SK-N-MC (cell line): Measurements from ENCODE around the gene KCNH2.

Experiments
- EZH2 ChIP-seq: fragments of 200-600 bp; sonication (generic); IDR thresholded peaks from one replicate; pipeline ENCODE4 v1.6.1; 2017; ENCODE audit warnings: antibody characterized with exemption
- FOXP2 ChIP-seq: optimal IDR thresholded peaks from 2 replicates; pipeline ENCODE3; 2011; ENCODE audit warnings: mild to moderate bottlenecking, moderate library complexity; ENCODE audit not compliant: insufficient read depth; ENCODE audit errors: extremely low read length, control extremely low read depth
- POLR2AphosphoS5 ChIP-seq: IDR thresholded peaks from 2 replicates; pipeline ENCODE4 v1.6.1; 2012; ENCODE audit warnings: mild to moderate bottlenecking, low read depth, low read length, borderline replicate concordance

DNA sequence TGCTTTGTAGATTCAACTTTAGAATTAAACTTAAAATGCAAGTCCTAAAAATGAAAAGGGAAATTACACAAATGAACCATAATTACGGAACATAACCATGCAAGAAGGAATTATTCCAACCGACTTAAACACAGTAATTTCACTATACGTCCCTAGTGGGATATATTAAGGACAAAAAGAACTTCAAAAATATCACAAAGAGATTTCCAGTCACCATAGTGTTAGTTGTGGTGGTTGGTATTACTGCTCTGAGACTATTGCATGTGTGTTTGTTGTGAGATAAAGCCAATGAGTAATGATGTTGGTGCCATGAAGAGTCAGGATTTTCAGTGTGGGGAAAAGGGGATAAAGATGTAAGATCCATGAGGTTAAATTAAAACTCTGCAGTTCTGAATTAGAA, 49.6 kb downstream of the KCNH2 start:
- TF ChIP-seq EZH2 (no peak), POLR2AphosphoS5 (no peak), FOXP2 (no peak)
